Uterus (tissue), 4 donors: ENCODE results near the gene SH3PXD2A. TPM values are rescaled to one million over a fixed set of nuclear protein-coding genes. Genes with fewer than 3 reads are reported as not detected.

ENCODE experiments used
- DNase-seq, 2 donors: peaks; one replicate each; pipeline ENCODE4 v3.0.0-alpha.2; 2019 to 2020
- H3K27ac ChIP-seq, 2 donors: fragments of 200-600 bp; sonication (generic); 1 replicate in 1 of 2; 2 replicates in 1 of 2; pipeline ENCODE4 v1.5.1; 2016 to 2018
- H3K27me3 ChIP-seq, 2 donors: fragments of 200-600 bp; sonication (generic); one replicate each; pipeline ENCODE4 v1.5.1; 2018 to 2019; ENCODE audit warnings: control low read depth in 1 of 2
- H3K36me3 ChIP-seq, 2 donors: fragments of 200-600 bp; sonication (generic); one replicate each; pipeline ENCODE4 v1.5.1; 2019; ENCODE audit warnings: control low read depth in 1 of 2
- H3K4me1 ChIP-seq, 2 donors: fragments of 200-600 bp; sonication (generic); one replicate each; pipeline ENCODE4 v1.5.1; 2018 to 2019; ENCODE audit warnings: control low read depth in 1 of 2
- H3K4me3 ChIP-seq, 2 donors: fragments of 200-600 bp; sonication (generic); 1 replicate in 1 of 2; 2 replicates in 1 of 2; pipeline ENCODE4 v1.5.1; 2018 to 2019; ENCODE audit warnings: mild to moderate bottlenecking in 1 of 2
- H3K9me3 ChIP-seq, 2 donors: fragments of 200-600 bp; sonication (generic); one replicate each; pipeline ENCODE4 v1.5.1; 2019; ENCODE audit warnings: control low read depth in 1 of 2
- CTCF ChIP-seq, 4 experiments: fragments of 200-600 bp in 2 of 4; fragments of 450-650 bp in 2 of 4; sonication (generic) in 2 of 4; IDR thresholded peaks; one replicate each; pipeline ENCODE4 v1.5.1; 2016 to 2019; ENCODE audit warnings: antibody characterized with exemption in 4 of 4, mild to moderate bottlenecking in 2 of 4, moderate library complexity in 1 of 4
- POLR2A ChIP-seq, 2 donors: fragments of 450-650 bp; IDR thresholded peaks; one replicate each; pipeline ENCODE4 v1.6.1; 2016; ENCODE audit warnings: antibody characterized with exemption in 2 of 2, mild to moderate bottlenecking in 1 of 2, moderate library complexity in 1 of 2
- intact Hi-C: fragments of 100-400 bp; cut with DNase I; formaldehyde crosslinking; loops from one replicate; pipeline ENCODE4 v1.15.1; 2023; ENCODE audit warnings: low total_unique reads
- total RNA-seq, 4 donors: library from RNA; depleted of rRNA in 3 of 4; stranded (reverse); fragments of >200 nt in 3 of 4; gene quantifications; one replicate each; pipeline versions ENCODE4 v1.1.0 to v1.2.4, GENCODE V29; 2014 to 2023
- donor health status: DM: yes; HTN: yes; CAD: no.

The SH3PXD2A gene
- total RNA-seq, 4 donors from 2014 or later, result 12.6 to 117 (median 46.6) TPM

- TF ChIP-seq CTCF (IDR thresholded peaks at IDR 0.05), result no peak
- peak; percentile 57 to 86 for TF ChIP-seq POLR2A (IDR thresholded peaks at IDR 0.05)
- H3K27me3 ChIP-seq, result no peaks in the 10 kb centered on the region
- intact Hi-C loops, result no loop called here
- no peaks in the 10 kb centered on the region for H3K36me3 ChIP-seq
- peak overlapping the region; percentile 89 for H3K27ac ChIP-seq
- H3K4me3 ChIP-seq, result peak overlapping the region; percentile 18 to 24
- peaks cover 3 to 5% of the 10 kb centered on the region in 2 donors for H3K4me1 ChIP-seq
- peak; percentile 93 to 96 for DNase-seq
- H3K9me3 ChIP-seq, result no peaks in the 10 kb centered on the region
Observed at GRCh38 chr10:103678178-103678526, 177.2 kb downstream of the SH3PXD2A start.

- Histone ChIP-seq H3K27ac (peak overlapping the region; percentile 89), H3K4me1 (peaks cover 3 to 5% of the 10 kb centered on the region in 2 donors), H3K27me3 (no peaks in the 10 kb centered on the region), H3K36me3 (no peaks in the 10 kb centered on the region), H3K4me3 (peak overlapping the region; percentile 18 to 24), H3K9me3 (no peaks in the 10 kb centered on the region)
- DNase-seq, result no peak
- intact Hi-C loops, result no loop called here
- TF ChIP-seq POLR2A (IDR thresholded peaks at IDR 0.05), result no peak
- TF ChIP-seq CTCF (IDR thresholded peaks at IDR 0.05), result no peak
Observed at GRCh38 chr10:103677486-103678177, 177.7 kb downstream of the SH3PXD2A start.

GRCh38 chr10:103676851-103677417 is 178.4 kb downstream of the SH3PXD2A start:
- peak overlapping the region; percentile 89 for H3K27ac ChIP-seq
- TF ChIP-seq POLR2A (IDR thresholded peaks at IDR 0.05), result no peak
- TF ChIP-seq CTCF (IDR thresholded peaks at IDR 0.05), result no peak
- intact Hi-C loops, result no loop called here
- H3K4me3 ChIP-seq, result peak overlapping the region; percentile 16 to 24
- no peaks in the 10 kb centered on the region for H3K9me3 ChIP-seq
- H3K36me3 ChIP-seq, result no peaks in the 10 kb centered on the region
- no peaks in the 10 kb centered on the region for H3K27me3 ChIP-seq
- peak; percentile 78 to 79 for DNase-seq
- peaks cover 3 to 5% of the 10 kb centered on the region in 2 donors for H3K4me1 ChIP-seq

GRCh38 chr10:103676058-103676785 is 179.2 kb downstream of the SH3PXD2A start:
- intact Hi-C loops, result no loop called here
- peak; percentile 74 to 82 for DNase-seq

More at GRCh38 chr10:103676058-103676785, 179.2 kb downstream of the SH3PXD2A start:
- Histone ChIP-seq H3K4me1 (peaks cover 3 to 5% of the 10 kb centered on the region in 2 donors), H3K27me3 (no peaks in the 10 kb centered on the region), H3K4me3 (peak overlapping the region in 1 of 2 donors; percentile 24), H3K36me3 (no peaks in the 10 kb centered on the region), H3K9me3 (no peaks in the 10 kb centered on the region), H3K27ac (peak overlapping the region; percentile 89)
- TF ChIP-seq CTCF (IDR thresholded peaks at IDR 0.05) (no peak), POLR2A (IDR thresholded peaks at IDR 0.05) (no peak)
